NCI-H2227 (cell line): ENCODE measurements around the gene GORAB.

Experiments
- DNase-seq: peaks from one replicate; lab custom pipeline; 2025; ENCODE audit not compliant: unreplicated experiment; lab: John Stamatoyannopoulos, UW

GORAB gene

GRCh38 chr1:170537798-170538503, 6.0 kb downstream of the GORAB start:
- no peak for DNase-seq

- DNase-seq: no peak
Observed at GRCh38 chr1:170538687-170539086, 6.7 kb downstream of the GORAB start.

DNA sequence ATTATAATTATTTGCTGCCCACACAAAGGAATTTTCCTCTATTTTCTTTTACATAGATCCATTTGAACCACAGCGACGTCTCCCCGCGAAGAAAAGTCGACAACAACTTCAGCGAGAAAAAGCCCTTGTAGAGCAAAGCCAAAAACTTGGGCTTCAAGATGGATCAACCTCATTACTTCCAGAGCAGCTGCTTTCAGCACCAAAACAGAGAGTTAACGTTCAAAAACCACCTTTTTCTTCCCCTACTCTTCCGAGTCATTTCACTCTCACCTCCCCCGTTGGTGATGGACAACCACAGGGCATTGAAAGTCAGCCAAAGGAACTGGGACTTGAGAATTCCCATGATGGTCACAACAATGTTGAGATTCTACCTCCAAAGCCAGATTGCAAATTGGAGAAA, 7.2 kb downstream of the GORAB start:
- DNase-seq: no peak

- no peak for DNase-seq
Observed at GRCh38 chr1:170544624-170545023, 12.7 kb downstream of the GORAB start.

- DNase-seq: no peak
Observed at GRCh38 chr1:170545476-170545875, 13.5 kb downstream of the GORAB start.

DNA sequence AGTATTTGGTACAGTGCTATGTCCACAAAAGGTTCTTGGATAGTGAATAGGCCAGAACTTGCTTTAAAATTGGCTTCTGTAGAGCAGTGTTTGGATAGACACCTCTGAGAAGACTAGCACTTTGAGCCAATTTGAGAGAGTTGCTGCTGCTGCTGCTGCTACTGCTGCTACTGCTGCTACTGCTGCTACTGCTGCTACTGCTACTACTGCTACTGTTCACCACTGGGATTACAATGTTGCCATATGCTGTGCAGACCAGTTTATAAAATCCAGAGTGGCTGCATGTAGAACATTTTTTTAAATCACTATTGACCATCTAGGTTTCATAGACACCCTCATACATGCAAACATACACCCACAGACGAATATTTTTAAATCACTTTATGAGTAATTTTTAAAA, 15.3 kb downstream of the GORAB start:
- no peak for DNase-seq

- no peak for DNase-seq
Observed at GRCh38 chr1:170548497-170548896, 16.5 kb downstream of the GORAB start.

DNA sequence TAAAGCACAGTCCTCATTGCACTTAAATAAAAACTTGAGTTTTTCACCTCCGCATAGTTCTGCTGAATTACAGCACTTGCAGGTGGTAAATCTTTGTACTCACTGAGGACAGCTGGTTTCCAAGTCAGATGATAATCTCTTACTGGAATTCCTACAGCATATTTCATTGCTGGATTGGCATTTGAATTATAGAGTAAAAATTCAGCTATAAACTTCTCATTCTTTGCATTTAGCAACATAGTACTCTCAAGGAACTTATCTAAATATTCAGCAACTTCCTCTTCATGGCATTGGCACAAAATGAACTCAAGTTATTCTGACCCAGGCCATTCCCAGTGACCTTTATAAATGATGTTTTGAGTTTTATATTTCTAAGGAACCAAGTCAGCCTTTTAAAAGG, 23.4 kb downstream of the GORAB start:
- no peak for DNase-seq

DNA sequence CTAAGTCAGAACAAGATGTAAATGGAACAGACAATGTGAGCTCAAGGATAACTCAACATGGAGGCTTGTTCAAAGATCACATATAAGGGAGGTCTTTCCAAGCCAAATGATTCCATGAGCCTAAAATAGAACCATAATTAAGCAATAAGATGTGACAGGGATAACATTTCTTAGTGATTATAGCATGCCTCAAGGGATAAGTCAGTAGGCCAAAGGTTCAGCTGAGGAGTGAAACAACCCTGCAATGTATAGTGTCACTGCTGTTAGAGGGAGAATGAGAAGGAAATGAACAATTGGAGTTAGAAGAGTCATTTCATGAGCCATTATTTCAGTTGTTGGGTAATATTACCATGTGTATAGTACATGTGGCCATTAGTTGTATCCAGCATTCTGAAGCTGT, 25.0 kb downstream of the GORAB start:
- no peak for DNase-seq

DNA sequence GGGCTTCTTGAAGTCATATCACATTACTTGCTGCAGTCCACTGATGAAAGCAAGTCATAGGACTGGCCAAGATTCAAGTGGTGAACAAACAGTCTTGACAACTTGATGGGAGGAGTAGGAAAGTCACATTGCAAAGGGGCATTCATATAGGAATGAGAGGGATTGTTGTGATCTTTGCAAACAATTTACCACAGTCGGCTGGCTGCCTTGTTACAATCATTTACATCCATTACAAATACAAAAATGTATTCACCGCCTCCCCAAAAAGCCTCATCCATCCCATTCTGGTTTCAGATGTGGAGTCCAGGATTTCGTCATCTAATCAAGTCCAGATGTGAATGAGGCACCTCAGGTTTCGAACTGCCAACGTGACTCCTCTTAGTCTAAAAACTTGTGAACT, 26.8 kb downstream of the GORAB start:
- DNase-seq: no peak

DNA sequence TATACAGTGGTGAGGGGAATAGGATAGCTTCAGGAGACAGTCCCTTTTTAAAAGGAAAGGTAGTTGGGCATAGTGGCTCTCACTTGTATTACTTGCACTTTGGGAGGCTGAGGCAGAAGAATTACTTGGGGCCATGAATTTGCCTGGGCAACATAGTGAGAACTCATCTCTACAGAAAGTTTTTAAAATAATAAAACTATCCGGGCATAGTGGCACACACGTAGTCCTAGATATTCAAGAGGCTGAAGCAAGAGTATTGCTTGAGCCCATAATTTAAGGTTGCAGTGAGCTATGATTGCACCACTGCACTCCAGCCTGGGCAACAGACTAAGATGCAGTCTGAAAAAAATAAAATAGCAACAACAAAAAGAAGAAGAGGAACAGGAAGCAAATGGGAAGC, 27.2 kb downstream of the GORAB start:
- DNase-seq: no peak

DNA sequence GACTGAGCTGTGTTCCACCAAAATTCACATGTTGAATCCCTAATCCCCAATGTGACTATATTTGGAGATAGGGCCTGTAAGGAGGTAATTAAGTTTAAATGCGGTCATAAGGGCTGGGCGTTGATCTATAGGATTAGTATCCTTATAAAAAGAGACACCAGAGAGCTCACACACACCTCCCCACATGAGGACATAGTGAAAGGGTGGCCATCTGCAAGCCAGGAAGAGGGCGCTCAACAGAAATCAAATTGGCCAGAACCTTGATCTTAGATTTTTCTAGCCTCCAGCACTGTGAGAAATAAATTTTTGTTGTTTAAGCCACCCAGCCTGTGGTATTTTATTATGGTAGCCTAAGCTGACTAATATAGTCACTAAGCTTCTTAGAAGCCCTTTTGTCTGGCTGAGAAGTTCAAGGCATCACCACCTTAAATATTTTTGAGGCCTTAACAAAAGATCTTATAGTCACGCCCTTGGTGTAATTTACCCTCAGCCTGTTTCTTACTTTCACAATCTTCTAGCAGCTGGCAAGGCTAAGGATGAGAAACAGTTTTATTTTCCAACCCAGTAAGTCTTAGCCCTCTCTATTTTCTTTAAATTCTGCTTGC, 28.8 kb downstream of the GORAB start:
- no peak for DNase-seq

DNA sequence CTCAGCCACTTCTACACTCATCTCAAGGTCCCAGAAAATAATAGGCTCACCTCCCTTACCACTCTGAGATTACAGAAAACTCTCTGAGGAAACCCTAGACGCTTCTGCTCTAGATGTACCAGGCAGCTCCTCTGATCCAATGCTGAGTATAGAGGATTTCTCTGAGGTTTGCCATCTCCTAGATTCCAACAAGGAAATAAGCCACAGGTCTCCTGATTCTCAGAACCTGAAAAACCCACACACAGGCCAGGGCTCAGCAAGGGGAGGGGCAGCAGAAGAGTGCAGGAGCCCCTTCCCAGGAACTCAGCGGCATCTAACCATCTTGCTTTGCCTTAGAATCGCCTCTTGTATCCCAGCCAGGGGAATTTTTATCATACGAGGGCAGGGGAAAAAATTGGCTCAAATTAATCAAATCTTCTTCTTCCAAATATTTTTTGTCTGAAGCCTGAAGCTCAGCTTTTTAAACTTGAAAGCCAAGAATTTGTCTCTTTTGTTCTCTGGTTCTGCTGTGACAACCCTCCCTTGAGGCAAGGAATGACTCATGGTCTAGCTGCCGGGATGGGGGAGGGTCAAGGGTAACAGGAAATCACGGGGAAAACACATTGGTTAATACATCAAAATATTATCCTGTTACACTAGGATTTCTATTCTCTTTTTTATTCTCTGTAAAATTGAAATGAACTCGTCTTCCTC, 30.8 kb downstream of the GORAB start:
- no peak for DNase-seq

- no peak for DNase-seq
Observed at GRCh38 chr1:170567214-170567613, 35.2 kb downstream of the GORAB start.

DNA sequence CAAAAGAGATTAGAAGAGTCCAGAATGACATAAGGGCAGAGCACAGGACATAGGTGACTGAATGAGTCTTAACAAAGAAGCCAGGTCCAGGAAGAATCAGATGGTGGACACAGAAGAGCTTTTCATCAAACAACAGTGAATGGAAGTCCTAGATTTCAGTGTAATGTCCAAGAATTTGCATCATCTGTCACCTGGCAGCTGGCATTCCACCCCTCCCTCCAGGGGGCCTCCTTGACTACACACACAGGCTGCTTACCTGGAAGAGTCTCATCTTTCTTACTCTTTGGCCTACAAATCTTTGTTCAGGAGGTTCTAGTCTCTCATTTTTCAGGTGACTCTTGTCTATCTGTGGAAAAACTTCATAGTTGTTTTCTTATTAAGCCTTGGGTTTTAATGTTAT, 36.2 kb downstream of the GORAB start:
- DNase-seq: no peak

- no peak for DNase-seq
Observed at GRCh38 chr1:170576980-170577379, 45.0 kb downstream of the GORAB start.

- DNase-seq: no peak
Observed at GRCh38 chr1:170578359-170578758, 46.4 kb downstream of the GORAB start.

- no peak for DNase-seq
Observed at GRCh38 chr1:170580636-170581440, 48.9 kb downstream of the GORAB start.

GRCh38 chr1:170583186-170583585, 51.2 kb downstream of the GORAB start:
- DNase-seq: no peak

DNA sequence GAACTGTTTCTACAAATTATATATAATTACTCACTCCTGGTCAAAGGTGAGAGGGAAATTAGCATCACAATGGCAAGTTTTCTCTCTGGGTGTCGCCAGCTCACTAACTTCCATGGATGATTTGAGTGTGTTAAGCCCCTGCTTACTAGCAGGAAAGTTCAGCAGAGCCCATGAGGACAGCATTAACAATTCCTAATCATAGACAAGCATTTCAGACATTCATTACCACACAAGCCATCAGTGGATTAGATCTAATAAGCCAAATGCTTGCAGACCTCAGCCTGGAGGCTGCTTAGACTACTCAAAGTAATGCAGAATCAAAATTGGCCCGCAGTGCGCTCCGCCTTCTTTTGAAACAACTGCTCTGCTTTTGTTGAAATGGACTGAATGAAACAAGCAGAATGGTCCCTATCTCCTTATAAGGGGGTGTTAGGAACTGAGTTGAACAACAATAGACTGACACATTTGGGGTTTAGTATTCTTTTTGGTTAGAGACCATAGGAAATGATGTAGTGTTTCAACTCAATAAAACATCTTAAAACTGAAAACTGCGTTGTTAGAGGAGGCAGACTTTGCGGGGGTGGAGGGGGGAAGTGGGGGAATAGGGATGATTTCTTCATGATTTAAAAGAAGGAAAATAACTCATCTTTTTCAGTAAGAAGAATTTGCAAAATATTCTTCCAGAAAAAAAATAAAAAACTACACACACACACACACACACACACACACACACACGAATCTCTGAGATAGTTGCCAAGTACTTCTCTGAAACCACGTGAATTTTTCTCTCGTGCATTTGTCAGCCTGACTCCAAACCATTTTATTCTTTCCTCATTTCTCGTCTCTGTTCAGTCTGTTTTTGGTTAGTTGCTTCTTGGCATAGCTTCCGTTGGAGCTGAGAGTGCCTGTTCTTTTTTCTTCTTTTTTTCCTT, 54.6 kb downstream of the GORAB start:
- DNase-seq: peak; percentile 6

DNA sequence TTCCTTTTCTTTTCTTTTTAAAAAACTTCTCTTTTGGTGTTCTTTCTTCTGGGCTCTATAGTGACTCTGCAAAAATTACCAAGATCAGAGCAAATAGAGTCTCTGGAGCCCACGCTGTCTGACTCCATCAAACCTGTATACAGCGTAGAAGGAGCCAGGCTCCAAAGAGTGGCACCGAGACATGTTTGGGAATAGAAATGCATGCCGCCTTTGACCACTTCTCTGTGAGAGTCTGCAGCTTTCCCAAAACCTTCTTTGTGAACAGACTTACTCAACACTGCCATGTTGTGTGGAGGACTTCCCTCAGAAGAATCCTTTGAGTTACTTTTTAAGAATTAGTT, 55.3 kb downstream of the GORAB start:
- DNase-seq: no peak
